ENCODE results near the gene HES3.

DNA sequence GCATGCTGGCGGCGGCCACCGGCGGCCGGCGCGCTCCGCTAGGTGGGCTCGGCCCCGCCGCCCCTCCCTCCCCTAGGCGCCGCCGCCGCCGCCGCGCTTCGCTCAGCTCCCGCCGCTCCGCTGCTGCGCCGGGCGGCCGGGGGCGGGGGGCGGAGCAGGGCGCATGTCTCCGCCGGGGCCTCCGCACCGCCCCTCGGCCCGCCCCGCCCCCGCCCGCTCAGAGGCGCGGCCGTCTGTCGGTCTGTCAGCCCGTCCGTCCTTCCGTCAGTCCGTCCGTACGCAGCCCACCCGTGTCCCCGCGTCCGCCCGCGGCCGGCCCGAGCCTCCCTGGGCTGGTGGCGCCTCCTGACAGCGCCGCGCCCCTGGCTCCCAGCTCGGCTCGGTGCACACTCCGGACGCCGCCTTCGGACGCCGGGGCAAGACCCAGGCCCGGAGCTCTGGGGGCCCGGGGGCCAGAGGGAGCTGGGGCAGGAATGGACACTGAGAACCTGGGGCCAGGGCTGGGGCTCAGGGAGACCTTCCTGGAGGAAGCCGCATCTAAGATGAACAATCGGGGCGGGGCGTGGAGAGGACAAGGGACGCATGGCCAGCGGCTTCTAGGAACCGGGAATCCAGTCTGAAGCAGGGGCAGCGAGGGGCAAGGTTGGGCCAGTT, 17.1 kb downstream of the HES3 start, which contains the start of gene GPR153:
- TF ChIP-seq, protein P1, sequence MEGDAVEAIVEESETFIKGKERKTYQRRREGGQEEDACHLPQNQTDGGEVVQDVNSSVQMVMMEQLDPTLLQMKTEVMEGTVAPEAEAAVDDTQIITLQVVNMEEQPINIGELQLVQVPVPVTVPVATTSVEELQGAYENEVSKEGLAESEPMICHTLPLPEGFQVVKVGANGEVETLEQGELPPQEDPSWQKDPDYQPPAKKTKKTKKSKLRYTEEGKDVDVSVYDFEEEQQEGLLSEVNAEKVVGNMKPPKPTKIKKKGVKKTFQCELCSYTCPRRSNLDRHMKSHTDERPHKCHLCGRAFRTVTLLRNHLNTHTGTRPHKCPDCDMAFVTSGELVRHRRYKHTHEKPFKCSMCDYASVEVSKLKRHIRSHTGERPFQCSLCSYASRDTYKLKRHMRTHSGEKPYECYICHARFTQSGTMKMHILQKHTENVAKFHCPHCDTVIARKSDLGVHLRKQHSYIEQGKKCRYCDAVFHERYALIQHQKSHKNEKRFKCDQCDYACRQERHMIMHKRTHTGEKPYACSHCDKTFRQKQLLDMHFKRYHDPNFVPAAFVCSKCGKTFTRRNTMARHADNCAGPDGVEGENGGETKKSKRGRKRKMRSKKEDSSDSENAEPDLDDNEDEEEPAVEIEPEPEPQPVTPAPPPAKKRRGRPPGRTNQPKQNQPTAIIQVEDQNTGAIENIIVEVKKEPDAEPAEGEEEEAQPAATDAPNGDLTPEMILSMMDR (conservative IDR thresholded peaks at IDR 0.05 in 1 of 2, IDR thresholded peaks at IDR 0.05 in 1 of 2; ENCODE audit: extremely low read depth in 1 of 2, insufficient read depth in 1 of 2, low read depth in 1 of 2, low read length in 2 of 2): no peak
- TF ChIP-seq EZH2 (IDR thresholded peaks at IDR 0.05; ENCODE audit: borderline replicate concordance, low read length): no peak

Measured in mammary epithelial cell (primary cell).